IMR-90 (cell line): Measurements from ENCODE around the gene GRPR. TPM values are rescaled to one million over a fixed set of nuclear protein-coding genes. Genes with fewer than 3 reads are reported as not detected.
"Not testable (repeated sequence)": the region's sequence is repeated elsewhere in the genome, so short reads cannot be mapped to it uniquely, and the experiment has no call there.

Experiments used
- ATAC-seq: fragments of 200-7000 bp; cut with Tn5 transposase; 2 replicates; pipeline ENCODE4 v1.9.1; 2020; ENCODE audit warnings: low read depth, mild to moderate bottlenecking, moderate library complexity
- BruUV-seq: library from RNA; stranded (reverse); fragments of 400-500 nt; replicated peaks from 2 replicates; lab custom pipeline; 2021; lab: Mats Ljungman, UMichigan
- CTCF ChIA-PET: fragments of 300-600 bp; formaldehyde crosslinking; extraction: SDS; loops from one replicate; lab custom pipeline; 2021; ENCODE audit warnings: antibody characterized with exemption; lab: Yijun Ruan, JAX
- POLR2A ChIA-PET: fragments of 300-600 bp; sonication (Branson Sonifier 250); formaldehyde crosslinking; loops from one replicate; lab custom pipeline; 2022; ENCODE audit warnings: antibody characterized with exemption; ENCODE audit not compliant: unreplicated experiment; lab: Charles Lee
- DNase-seq: peaks from one replicate; pipeline ENCODE4 v3.0.0; 2013
- H2AFZ ChIP-seq: replicated peaks from 2 replicates; pipeline ENCODE3; 2013; ENCODE audit warnings: low read length, mild to moderate bottlenecking; ENCODE audit not compliant: poor library complexity
- H2AK5ac ChIP-seq: 2 replicates; pipeline ENCODE4 v1.6.1; 2013; ENCODE audit warnings: low read depth, low read length, inconsistent platforms
- H2AK9ac ChIP-seq: replicated peaks from 2 replicates; pipeline ENCODE3; 2013; ENCODE audit warnings: mild to moderate bottlenecking, low read depth, low read length, moderate library complexity; ENCODE audit not compliant: poor library complexity
- H2BK120ac ChIP-seq: 2 replicates; pipeline ENCODE4 v1.6.1; 2013; ENCODE audit warnings: low read depth, low read length, inconsistent platforms
- H2BK15ac ChIP-seq: 3 replicates; pipeline ENCODE4 v1.6.1; 2013; ENCODE audit warnings: low read depth, low read length, inconsistent platforms
- H2BK20ac ChIP-seq: 2 replicates; pipeline ENCODE4 v1.6.1; 2013; ENCODE audit warnings: low read depth, mild to moderate bottlenecking, inconsistent platforms, low read length, moderate library complexity
- H2BK5ac ChIP-seq: 2 replicates; pipeline ENCODE4 v1.6.1; 2013; ENCODE audit warnings: mild to moderate bottlenecking, low read depth, low read length, inconsistent platforms; ENCODE audit not compliant: poor library complexity, severe bottlenecking
- H3K14ac ChIP-seq: replicated peaks from 2 replicates; pipeline ENCODE4 v1.6.1; 2013; ENCODE audit warnings: low read depth, low read length, inconsistent platforms
- H3K18ac ChIP-seq: 2 replicates; pipeline ENCODE4 v1.6.1; 2013; ENCODE audit warnings: low read depth, low read length, control low read depth
- H3K23ac ChIP-seq: 2 replicates; pipeline ENCODE4 v1.6.1; 2013; ENCODE audit warnings: low read depth, low read length, inconsistent platforms
- H3K27ac ChIP-seq: 2 replicates; pipeline ENCODE4 v1.5.1; 2013; ENCODE audit warnings: mild to moderate bottlenecking, control low read depth, low read length; ENCODE audit not compliant: insufficient read depth
- H3K27me3 ChIP-seq: 2 replicates; pipeline ENCODE4 v1.6.1; 2013; ENCODE audit warnings: low read length; ENCODE audit not compliant: control insufficient read depth, insufficient read depth
- H3K36me3 ChIP-seq: 2 replicates; pipeline ENCODE4 v1.6.1; 2013; ENCODE audit warnings: low read length, mixed read lengths; ENCODE audit not compliant: control insufficient read depth, insufficient read depth
- H3K4ac ChIP-seq: 2 replicates; pipeline ENCODE4 v1.6.1; 2013; ENCODE audit warnings: low read depth, low read length, inconsistent platforms
- H3K4me1 ChIP-seq: 2 replicates; pipeline ENCODE4 v1.6.1; 2013; ENCODE audit warnings: low read length, mixed read lengths; ENCODE audit not compliant: control insufficient read depth, insufficient read depth
- H3K4me2 ChIP-seq: 2 replicates; pipeline ENCODE4 v1.6.1; 2013; ENCODE audit warnings: low read depth, mild to moderate bottlenecking, control low read depth, low read length, moderate library complexity
- H3K4me3 ChIP-seq: 2 replicates; pipeline ENCODE4 v1.5.1; 2013; ENCODE audit warnings: low read depth, mild to moderate bottlenecking, control low read depth, low read length, moderate library complexity; ENCODE audit not compliant: insufficient read depth
- H3K56ac ChIP-seq: 2 replicates; pipeline ENCODE4 v1.6.1; 2013; ENCODE audit warnings: low read length, inconsistent platforms; ENCODE audit not compliant: insufficient read depth; ENCODE audit errors: extremely low read depth
- H3K79me1 ChIP-seq, 2 experiments: 2 replicates each; pipeline ENCODE4 v1.6.1; 2013; ENCODE audit warnings: low read length in 2 of 2, inconsistent platforms in 1 of 2, low read depth in 1 of 2
- H3K9ac ChIP-seq: 2 replicates; pipeline ENCODE4 v1.6.1; 2013; ENCODE audit warnings: low read depth, low read length, control low read depth
- H3K9me1 ChIP-seq: 2 replicates; pipeline ENCODE4 v1.6.1; 2013; ENCODE audit warnings: low read length, inconsistent platforms; ENCODE audit not compliant: insufficient read depth
- H3K9me3 ChIP-seq: 2 replicates; pipeline ENCODE4 v1.6.1; 2013; ENCODE audit warnings: low read length; ENCODE audit not compliant: control insufficient read depth, insufficient read depth
- H4K20me1 ChIP-seq: 2 replicates; pipeline ENCODE4 v1.6.1; 2013; ENCODE audit warnings: low read length, inconsistent platforms; ENCODE audit not compliant: insufficient read depth
- H4K5ac ChIP-seq: 2 replicates; pipeline ENCODE4 v1.6.1; 2013; ENCODE audit warnings: mild to moderate bottlenecking, low read depth, low read length, control low read depth
- H4K8ac ChIP-seq, 2 experiments: 2 replicates each; pipeline ENCODE4 v1.6.1; 2013; ENCODE audit warnings: low read depth in 2 of 2, low read length in 2 of 2, control low read depth in 1 of 2, inconsistent platforms in 1 of 2
- H4K91ac ChIP-seq: 2 replicates; pipeline ENCODE4 v1.6.1; 2013; ENCODE audit warnings: low read depth, low read length, inconsistent platforms; ENCODE audit not compliant: insufficient read depth
- BHLHE40 ChIP-seq: fragments of 150-350 bp; IDR thresholded peaks from 2 replicates; pipeline ENCODE4 v1.6.1; 2016; ENCODE audit warnings: mild to moderate bottlenecking, low read depth, low read length
- CEBPB ChIP-seq: IDR thresholded peaks from 2 replicates; pipeline ENCODE4 v1.6.1; 2012; ENCODE audit warnings: low read depth, low read length, improper control_type of control experiment
- MAFK ChIP-seq: IDR thresholded peaks from 2 replicates; pipeline ENCODE4 v1.6.1; 2012; ENCODE audit warnings: low read depth, low read length, improper control_type of control experiment
- MAZ ChIP-seq: IDR thresholded peaks from 2 replicates; pipeline ENCODE4 v1.6.1; 2012; ENCODE audit warnings: low read depth, mild to moderate bottlenecking, low read length, improper control_type of control experiment, moderate library complexity, borderline replicate concordance
- WGBS, 2 experiments: methylation state at CpG; one replicate each; pipeline versions ENCODE4 v1.1.5 to v1.1.7; 2013; ENCODE audit warnings: missing lambda C conversion rate in 2 of 2; ENCODE audit not compliant: insufficient read length in 1 of 2; ENCODE audit errors: extremely low coverage in 2 of 2; 5-methylcytosine and 5-hydroxymethylcytosine counted together
- dilution Hi-C: fragments of 300-500 bp; cut with HindIII; formaldehyde crosslinking; loops from one replicate; pipeline ENCODE4 v1.14.3; 2018; ENCODE audit warnings: low sequenced_read_pairs; ENCODE audit not compliant: unreplicated experiment
- in situ Hi-C: fragments of 300-500 bp; cut with MboI; formaldehyde crosslinking; loops from 3 replicates; pipeline ENCODE4 v1.14.3; 2019; ENCODE audit warnings: low sequenced_read_pairs, inconsistent platforms, mixed read lengths
- intact Hi-C: fragments of 100-400 bp; cut with micrococcal nuclease; formaldehyde crosslinking; loops from 2 replicates; pipeline ENCODE4 v1.10.0; 2022
- polyA plus RNA-seq, 3 experiments: library from polyadenylated mRNA; depleted of rRNA; stranded (reverse); fragments of >200 nt; gene quantifications; 2 replicates each; pipeline ENCODE4 v1.2.3, GENCODE V29; 2012; ENCODE audit warnings: low replicate concordance in 1 of 3
- total RNA-seq: library from RNA; depleted of rRNA; stranded (reverse); fragments of >200 nt; gene quantifications from 2 replicates; pipeline ENCODE4 v1.2.3, GENCODE V29; 2012

Gene GRPR
- total and polyA plus RNA-seq, 2 of the 4 experiments (the other 2 are of a cell fraction): 9.2 to 13.6 TPM

DNA sequence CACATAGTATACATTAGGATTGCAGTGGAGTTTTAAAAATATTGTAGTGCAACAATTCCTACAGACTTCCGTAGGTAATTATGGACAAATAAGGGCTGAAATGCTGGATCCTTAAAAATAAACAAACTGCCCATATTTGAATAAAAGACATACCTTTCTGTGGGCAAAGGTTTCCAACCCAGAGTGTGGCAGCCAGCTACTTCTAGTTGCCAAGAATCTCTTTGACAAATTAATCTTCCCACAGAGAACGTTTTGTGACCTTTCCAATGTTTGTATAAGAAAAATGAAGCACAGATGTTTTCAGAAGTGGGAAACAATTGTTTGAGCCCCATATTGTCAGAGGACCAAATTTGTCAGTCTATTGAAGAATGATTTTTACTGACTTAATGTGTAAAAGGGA lies 21.1 kb downstream of the GRPR start:
- H4K20me1 ChIP-seq: no peaks in the 10 kb centered on the region
- intact Hi-C loops (no loop called here), in situ Hi-C loops (no loop called here), dilution Hi-C loops (no loop called here)
- H3K18ac ChIP-seq: no peak overlapping the region
- CTCF ChIA-PET: interaction anchor here (1.3 kb wide), 1 partner anchor 27 kb away, joined by 4 read pairs; no protein-coding TSS in a partner anchor
- TF ChIP-seq CEBPB (no peak), BHLHE40 (no peak), MAFK (no peak), MAZ (no peak)
- no CpG with 5 or more reads among the region's 2 CpGs for whole genome bisulfite sequencing, 2 experiments
- no peak overlapping the region for H2AK5ac ChIP-seq
- no peak overlapping the region for H4K8ac ChIP-seq
- no peak overlapping the region for H4K91ac ChIP-seq
- 0 out of 4 replicates have a peak, but pooled peaks cover 0 to 3% of the 10 kb centered on the region in 2 experiments for H3K79me1 ChIP-seq
- H3K4me2 ChIP-seq: no peak overlapping the region
- H2AK9ac ChIP-seq: no peak overlapping the region
- H3K14ac ChIP-seq: no peak overlapping the region
- no peak overlapping the region for H3K56ac ChIP-seq
- no peak overlapping the region for H4K5ac ChIP-seq
- no peaks in the 10 kb centered on the region for H3K27me3 ChIP-seq
- BruUV-seq: no TSS peak
- ATAC-seq (no peak), DNase-seq (no peak)
- H3K9me1 ChIP-seq: no peaks in the 10 kb centered on the region
- no peak overlapping the region for H3K4ac ChIP-seq
- H2BK120ac ChIP-seq: no peak overlapping the region
- no peaks in the 10 kb centered on the region for H3K4me1 ChIP-seq
- no peak overlapping the region for H2BK20ac ChIP-seq
- H3K9ac ChIP-seq: no peak overlapping the region
- no peak overlapping the region for H3K23ac ChIP-seq
- no peak overlapping the region for H3K27ac ChIP-seq
- no peaks in the 10 kb centered on the region for H3K9me3 ChIP-seq
- H2BK15ac ChIP-seq: no peak overlapping the region
- no peak overlapping the region for H2AFZ ChIP-seq
- no peak overlapping the region for H3K4me3 ChIP-seq
- H2BK5ac ChIP-seq: no peak overlapping the region
- POLR2A ChIA-PET: no interaction called here
- no peaks in the 10 kb centered on the region for H3K36me3 ChIP-seq

- H4K20me1 ChIP-seq, H2BK5ac ChIP-seq, intact Hi-C loops, dilution Hi-C loops, H2BK20ac ChIP-seq, DNase-seq, H3K9me3 ChIP-seq, H3K4me3 ChIP-seq, H3K79me1 ChIP-seq, H3K4me2 ChIP-seq, H4K91ac ChIP-seq, H4K5ac ChIP-seq, H3K36me3 ChIP-seq, in situ Hi-C loops, H3K27me3 ChIP-seq, H3K14ac ChIP-seq, H2BK15ac ChIP-seq, H4K8ac ChIP-seq, H3K4me1 ChIP-seq, H3K27ac ChIP-seq, BruUV-seq, H3K56ac ChIP-seq, H2BK120ac ChIP-seq, H3K18ac ChIP-seq, H2AK9ac ChIP-seq, POLR2A ChIA-PET, H2AFZ ChIP-seq, H3K9ac ChIP-seq, H3K9me1 ChIP-seq, ATAC-seq, H2AK5ac ChIP-seq, H3K4ac ChIP-seq, H3K23ac ChIP-seq: not testable (repeated sequence)
- CTCF ChIA-PET: interaction anchor here (1.3 kb wide), 1 partner anchor 28 kb away, joined by 4 read pairs; no protein-coding TSS in a partner anchor
- WGBS, 2 experiments: no CpG with 5 or more reads among the region's 1 CpG
Observed at GRCh38 chrX:16145093-16145492, 21.7 kb downstream of the GRPR start.
